GM13976 (cell line): ENCODE measurements around the gene ISG20L2.

ENCODE experiments used
- DNase-seq: peaks from one replicate; pipeline ENCODE4 v3.0.0; 2012; ENCODE audit warnings: low spot score
- CTCF ChIP-seq: IDR thresholded peaks from 2 replicates; pipeline ENCODE4 v1.5.1; 2012; ENCODE audit warnings: borderline replicate concordance, mild to moderate bottlenecking; ENCODE audit not compliant: insufficient read depth; ENCODE audit errors: extremely low read depth, missing control alignments, control extremely low read depth
- in situ Hi-C: fragments of 300-500 bp; cut with MboI; formaldehyde crosslinking; loops from one replicate; pipeline ENCODE4 v1.12.0; 2022; ENCODE audit warnings: low sequenced_read_pairs, mixed read lengths, inconsistent platforms; ENCODE audit not compliant: unreplicated experiment

The ISG20L2 gene

GRCh38 chr1:156703336-156703735 lies 25.2 kb downstream of the ISG20L2 start:
- TF ChIP-seq CTCF, result no peak
- in situ Hi-C loops, result no loop called here
- no peak for DNase-seq

- TF ChIP-seq CTCF, result no peak
- in situ Hi-C loops, result no loop called here
- DNase-seq, result no peak
Observed at GRCh38 chr1:156700736-156701531, 27.6 kb downstream of the ISG20L2 start.

GRCh38 chr1:156698995-156699394 lies 29.6 kb downstream of the ISG20L2 start:
- DNase-seq, result no peak
- TF ChIP-seq CTCF, result no peak
- in situ Hi-C loops, result no loop called here

- in situ Hi-C loops, result no loop called here
- no peak for TF ChIP-seq CTCF
- no peak for DNase-seq
Observed at GRCh38 chr1:156697481-156697880, 31.1 kb downstream of the ISG20L2 start.

- in situ Hi-C loops, result no loop called here
- TF ChIP-seq CTCF, result no peak
- DNase-seq, result no peak
Observed at GRCh38 chr1:156696755-156697154, 31.8 kb downstream of the ISG20L2 start.

GRCh38 chr1:156694690-156694962 lies 33.9 kb downstream of the ISG20L2 start:
- DNase-seq, result no peak
- in situ Hi-C loops, result no loop called here
- TF ChIP-seq CTCF, result no peak
